Kidney capillary endothelial cell (primary cell): Measurements from ENCODE around the gene RSF1.
A peak's percentile ranks its signal among the peaks of the same experiment; 100 is the strongest.
"Not testable (repeated sequence)": the region's sequence is repeated elsewhere in the genome, so short reads cannot be mapped to it uniquely, and the experiment has no call there.

Source experiments
- DNase-seq: peaks from one replicate; pipeline ENCODE4 v3.0.0-alpha.2; 2018; ENCODE audit warnings: low spot score

The RSF1 gene

GRCh38 chr11:77820565-77821348, at the start of gene RSF1, which contains the start of gene AAMDC:
Gene RSF1 (minus strand): TSS chr11:77820722. CDS start chr11:77820714, 8 bp downstream.
Gene AAMDC (plus strand): TSS chr11:77821144. CDS start chr11:77842497, 21,353 bp downstream.
- DNase-seq: peak; percentile 95

- no peak for DNase-seq
Measured at GRCh38 chr11:77868744-77869143, 48.2 kb upstream of the RSF1 start.

GRCh38 chr11:77866336-77866735, 45.8 kb upstream of the RSF1 start:
- DNase-seq: no peak

- no peak for DNase-seq
Measured at GRCh38 chr11:77865805-77866204, 45.3 kb upstream of the RSF1 start.

- DNase-seq: not testable (repeated sequence)
Measured at GRCh38 chr11:77861444-77861843, 40.9 kb upstream of the RSF1 start.

- not testable (repeated sequence) for DNase-seq
Measured at GRCh38 chr11:77857906-77858457, 37.5 kb upstream of the RSF1 start.

GRCh38 chr11:77854838-77855237, 34.3 kb upstream of the RSF1 start:
- no peak for DNase-seq

GRCh38 chr11:77851503-77851902, 31.0 kb upstream of the RSF1 start:
- no peak for DNase-seq

- not testable (repeated sequence) for DNase-seq
Measured at GRCh38 chr11:77843700-77844099, 23.2 kb upstream of the RSF1 start.

GRCh38 chr11:77842441-77843121, 22.1 kb upstream of the RSF1 start:
- peak; percentile 77 for DNase-seq

- DNase-seq: no peak
Measured at GRCh38 chr11:77833302-77833701, 12.8 kb upstream of the RSF1 start.

GRCh38 chr11:77828926-77829325, 8.4 kb upstream of the RSF1 start:
- no peak for DNase-seq

GRCh38 chr11:77823775-77824174, 3.3 kb upstream of the RSF1 start:
- DNase-seq: no peak

- DNase-seq: not testable (repeated sequence)
Measured at GRCh38 chr11:77822126-77822525, 1.6 kb upstream of the RSF1 start.

GRCh38 chr11:77821349-77821851, 878 bp upstream of the RSF1 start:
- no peak for DNase-seq

- DNase-seq: no peak
Measured at GRCh38 chr11:77819921-77820564, 479 bp downstream of the RSF1 start.

GRCh38 chr11:77819411-77819920, 1.1 kb downstream of the RSF1 start:
- peak; percentile 74 for DNase-seq

- no peak for DNase-seq
Measured at GRCh38 chr11:77815459-77815858, 5.1 kb downstream of the RSF1 start.

- DNase-seq: no peak
Measured at GRCh38 chr11:77814848-77815247, 5.7 kb downstream of the RSF1 start.

GRCh38 chr11:77813256-77813655, 7.3 kb downstream of the RSF1 start:
- no peak for DNase-seq

- no peak for DNase-seq
Measured at GRCh38 chr11:77806993-77807392, 13.5 kb downstream of the RSF1 start.

GRCh38 chr11:77806415-77806814, 14.1 kb downstream of the RSF1 start:
- no peak for DNase-seq
